IPS-NIHi11 (cell line): Measurements from ENCODE around the gene ATP7B.

Source experiments
- DNase-seq: peaks from one replicate; pipeline ENCODE4 v3.0.0; 2012; ENCODE audit warnings: mixed read lengths, low spot score

The ATP7B gene

GRCh38 chr13:51894239-51894638 is 117.0 kb downstream of the ATP7B start:
- DNase-seq: peak; percentile 63

GRCh38 chr13:51892657-51893056 is 118.6 kb downstream of the ATP7B start:
- DNase-seq: no peak

- no peak for DNase-seq
Observed at GRCh38 chr13:51887468-51887867, 123.8 kb downstream of the ATP7B start.

GRCh38 chr13:51885651-51886050 is 125.6 kb downstream of the ATP7B start:
- DNase-seq: no peak

- no peak for DNase-seq
Observed at GRCh38 chr13:51883226-51883600, 128.0 kb downstream of the ATP7B start.
